Activated T-helper 9 cell treated with anti-CD3 and anti-CD28 coated beads, Interleukin-2, amount 50 U/mL, for 16 hours (primary cell): ENCODE data around the gene NSRP1.
"Not testable (repeated sequence)": the region's sequence is repeated elsewhere in the genome, so short reads cannot be mapped to it uniquely, and the experiment has no call there.

Source experiments
- DNase-seq: peaks from one replicate; pipeline ENCODE4 v3.0.0-alpha.2; 2020; ENCODE audit warnings: low read depth

The NSRP1 gene

DNA sequence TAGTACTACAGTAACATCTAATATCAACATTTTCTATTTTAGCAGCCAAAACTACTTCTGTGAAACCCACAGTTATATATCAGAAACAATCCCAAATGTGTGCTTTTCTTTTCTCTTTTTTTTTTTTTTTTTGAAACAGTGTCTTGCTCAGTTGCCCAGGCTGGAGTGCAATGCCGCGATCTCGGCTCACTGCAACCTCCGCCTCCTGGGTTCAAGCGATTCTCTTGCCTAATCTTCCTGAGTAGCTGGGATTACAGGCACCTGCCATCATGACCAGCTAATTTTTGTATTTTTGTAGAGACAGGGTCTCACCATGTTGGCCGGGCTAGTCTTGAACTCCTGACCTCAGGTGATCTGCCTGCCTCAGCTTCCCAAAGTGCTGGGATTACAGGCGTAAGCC is 2.0 kb downstream of the NSRP1 start:
- not testable (repeated sequence) for DNase-seq

DNA sequence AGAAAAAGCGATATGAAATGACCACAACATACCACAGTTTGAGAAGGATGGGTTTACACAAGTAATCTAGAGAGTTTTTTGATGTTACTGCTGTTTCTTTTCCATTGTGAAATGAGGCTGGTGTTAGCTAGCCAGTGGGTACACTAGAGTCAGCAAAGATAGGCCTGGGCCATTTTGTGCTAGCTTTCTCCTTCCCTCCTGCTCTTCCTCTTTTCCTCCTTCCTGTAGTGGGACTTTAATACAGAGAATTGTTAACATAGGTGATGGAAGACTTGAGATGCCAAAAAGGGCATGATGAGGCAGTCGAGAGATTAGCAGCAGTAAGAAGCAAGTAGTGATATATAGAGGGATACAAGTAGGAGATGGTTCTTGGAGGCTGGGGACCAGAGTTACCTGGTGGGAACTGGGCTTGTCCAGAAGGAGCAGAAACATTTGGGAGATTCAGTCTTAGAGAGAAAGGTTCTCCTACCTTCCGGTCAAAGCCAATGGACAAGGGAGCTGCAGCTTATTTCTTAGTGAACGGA is 7.7 kb downstream of the NSRP1 start:
- no peak for DNase-seq

DNA sequence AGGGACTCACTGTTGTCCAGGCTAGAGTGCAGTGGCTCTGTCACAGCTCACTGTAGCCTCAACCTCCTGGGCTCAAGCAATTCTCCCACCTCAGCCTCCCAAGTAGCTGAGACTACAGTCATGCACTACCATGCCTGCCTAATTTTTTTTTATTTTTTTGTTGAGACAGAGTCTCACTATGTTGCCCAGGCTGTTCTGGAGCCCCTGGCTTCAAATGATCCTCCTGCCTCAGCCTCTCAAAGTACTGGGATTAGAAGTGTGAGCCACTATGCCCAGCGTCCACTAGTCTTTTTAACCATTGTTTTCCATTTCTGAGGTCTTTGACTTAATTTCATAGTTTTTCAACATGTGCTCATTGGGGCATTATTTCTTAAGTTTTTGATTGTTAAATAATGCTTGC is 13.5 kb downstream of the NSRP1 start:
- DNase-seq, result no peak

DNA sequence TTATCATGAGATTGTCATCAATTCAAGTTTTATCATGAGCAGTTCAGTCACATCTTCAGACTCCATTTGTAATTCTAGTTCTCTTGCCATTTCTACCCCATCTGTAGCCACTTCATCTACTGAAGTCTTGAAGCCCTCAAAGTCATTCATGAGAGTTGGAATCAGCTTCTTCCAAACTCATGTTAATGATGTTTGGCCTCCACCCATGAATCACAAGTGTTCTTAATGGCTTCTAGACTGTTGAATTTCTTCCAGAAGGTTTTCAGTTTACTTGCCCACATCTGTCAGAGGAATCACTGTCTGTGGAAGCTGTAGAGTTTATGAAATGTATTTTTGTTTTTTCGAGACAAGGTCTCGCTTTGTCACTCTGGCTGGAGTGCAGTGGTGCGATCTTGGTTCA is 16.0 kb downstream of the NSRP1 start:
- DNase-seq, result no peak

DNA sequence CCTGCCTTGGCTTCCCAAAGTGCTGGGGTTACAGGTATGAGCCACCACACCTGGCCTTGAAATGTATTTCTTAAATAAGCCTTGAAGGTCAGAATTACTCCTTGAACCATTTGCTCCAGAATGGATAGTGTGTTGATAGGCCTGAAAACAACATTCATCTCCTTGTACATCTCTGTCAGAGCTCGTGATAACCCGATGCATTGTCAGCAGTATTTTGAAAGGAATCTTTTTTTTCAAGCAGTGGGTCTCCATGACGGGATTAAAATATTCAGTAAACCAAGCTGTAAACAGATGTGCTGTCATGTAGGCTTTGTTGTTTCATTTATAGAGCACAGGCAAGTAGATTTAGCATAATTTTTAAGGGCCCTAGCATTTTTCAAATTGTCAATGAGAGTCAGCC is 16.6 kb downstream of the NSRP1 start:
- no peak for DNase-seq

DNA sequence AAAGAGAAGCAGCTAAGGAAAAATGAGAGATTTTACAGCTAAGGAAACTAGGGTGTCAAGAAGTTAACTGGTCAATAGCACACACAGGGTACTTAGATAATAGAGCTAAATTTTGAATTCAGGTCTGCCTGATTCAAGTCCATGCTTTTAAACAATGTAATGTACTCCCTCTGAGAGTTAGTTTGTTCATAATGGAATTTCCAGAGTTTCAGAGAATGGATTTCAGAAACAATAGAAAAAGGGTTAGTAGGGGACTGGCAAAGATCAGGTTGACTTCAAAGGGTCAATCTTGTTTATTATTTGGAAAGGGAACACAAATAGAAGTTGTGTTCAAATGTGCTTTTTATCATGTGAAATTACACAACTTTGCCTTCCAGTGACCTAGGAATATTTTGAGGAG is 17.9 kb downstream of the NSRP1 start:
- DNase-seq, result no peak

DNA sequence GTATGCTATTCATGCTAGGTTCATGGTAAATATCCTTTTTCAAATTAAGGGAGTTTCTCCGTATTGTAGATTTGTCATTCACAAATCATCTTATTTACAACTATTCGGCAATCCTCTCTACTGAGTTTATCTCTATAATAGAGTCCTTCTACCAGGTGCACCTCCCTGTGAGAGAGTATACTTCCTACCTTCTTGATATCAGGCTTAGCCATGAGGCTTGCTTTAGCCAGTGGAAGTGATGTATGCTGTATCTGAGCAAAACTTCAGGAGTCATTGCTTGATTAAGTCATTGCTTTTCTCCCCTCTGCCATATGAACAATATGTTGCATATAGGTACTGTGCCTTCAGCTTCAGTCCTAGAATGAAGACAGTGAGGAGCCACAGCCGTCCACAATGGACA is 20.5 kb downstream of the NSRP1 start:
- DNase-seq, result no peak

DNA sequence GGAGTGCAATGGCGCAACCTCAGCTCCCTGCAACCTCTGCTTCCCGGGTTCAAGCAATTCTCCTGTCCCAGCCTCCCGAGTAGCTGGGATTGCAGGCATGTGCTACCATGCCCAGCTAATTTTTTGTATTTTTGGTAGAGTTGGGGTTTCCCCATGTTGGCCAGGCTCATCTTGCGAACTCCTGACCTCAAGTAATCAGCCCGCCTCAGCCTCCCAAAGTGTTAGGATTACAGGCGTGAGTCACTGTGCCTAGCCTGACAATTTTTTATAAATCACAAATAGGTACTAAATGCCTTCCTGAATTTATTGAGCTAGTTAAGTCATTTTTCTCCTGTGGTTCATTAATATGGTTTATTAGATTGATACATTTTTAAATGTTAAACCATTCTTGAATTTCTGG is 31.2 kb downstream of the NSRP1 start:
- DNase-seq, result not testable (repeated sequence)

DNA sequence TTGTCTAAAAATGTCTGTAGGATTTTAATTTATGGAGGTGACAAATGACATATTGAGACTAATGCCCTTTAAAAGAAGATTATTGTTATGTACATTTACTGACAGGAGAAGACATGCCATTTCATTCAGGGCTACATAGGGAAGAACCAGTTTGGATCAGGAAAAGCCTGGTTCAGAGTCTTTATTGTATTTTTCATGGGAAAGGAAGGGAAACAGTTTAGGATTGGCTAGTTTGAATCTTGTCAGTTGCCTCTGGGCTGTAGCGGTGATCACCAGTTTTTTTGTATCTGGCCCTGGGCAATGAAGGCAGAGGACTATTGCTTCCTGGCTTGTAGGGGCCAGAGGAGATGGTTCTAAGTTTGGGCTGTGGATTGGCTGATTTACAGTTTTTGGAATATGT is 31.8 kb downstream of the NSRP1 start:
- DNase-seq, result no peak

DNA sequence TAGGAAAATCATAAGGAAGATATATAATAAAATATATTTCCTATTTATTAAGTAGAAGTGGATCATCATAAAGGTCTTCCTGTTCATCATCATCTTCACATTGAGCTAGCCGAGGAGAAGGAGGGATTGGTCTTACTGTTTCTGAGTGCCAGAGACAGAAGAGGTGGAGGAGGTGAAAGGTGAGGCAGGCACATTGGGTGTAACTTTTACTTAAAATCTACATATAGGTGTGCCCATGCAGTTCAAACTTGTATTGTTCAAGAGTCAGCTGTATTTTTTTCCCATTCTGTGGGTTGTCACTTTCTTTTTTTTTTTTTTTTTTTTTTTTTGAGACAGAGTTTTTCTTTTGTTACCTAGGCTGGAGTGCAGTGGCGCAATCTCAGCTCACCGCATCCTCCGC is 34.9 kb downstream of the NSRP1 start:
- no peak for DNase-seq

DNA sequence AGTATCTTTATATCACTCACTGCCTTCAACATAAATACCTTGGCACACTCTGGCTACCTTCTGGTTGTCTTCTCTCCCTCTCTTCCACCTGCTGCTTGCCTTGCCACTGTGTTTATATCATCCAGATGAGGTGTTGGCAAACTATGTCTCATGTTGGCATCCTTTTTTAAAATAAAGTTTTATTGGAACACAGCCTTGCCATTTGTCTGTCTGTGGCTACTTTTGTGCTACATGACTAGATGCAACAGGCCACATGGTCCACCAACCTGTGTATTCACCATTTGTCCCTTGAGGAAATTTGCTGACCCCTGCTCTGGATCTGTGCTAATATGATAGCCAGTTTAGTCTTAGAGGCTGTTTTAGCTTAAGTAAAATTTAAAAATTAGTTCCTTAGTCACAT is 36.8 kb downstream of the NSRP1 start:
- no peak for DNase-seq

DNA sequence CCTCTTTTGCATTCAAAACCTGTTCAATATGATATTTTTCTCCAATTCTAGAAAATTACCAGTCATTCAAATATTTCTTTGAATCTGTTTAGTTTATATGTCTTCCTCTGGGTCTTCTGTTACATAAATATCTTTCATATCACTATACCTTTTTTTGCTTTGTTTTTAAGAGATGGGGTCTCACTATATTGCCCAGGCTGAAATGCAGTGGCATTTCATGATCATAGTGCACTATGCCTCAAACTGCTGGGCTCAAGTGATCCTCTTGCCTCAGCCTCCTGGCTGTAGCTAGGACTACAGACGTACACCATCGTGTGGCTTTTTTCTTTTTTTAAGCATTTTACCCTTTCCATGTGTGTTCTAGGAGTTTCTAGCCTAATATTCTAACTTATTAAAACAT is 38.8 kb downstream of the NSRP1 start:
- no peak for DNase-seq

DNA sequence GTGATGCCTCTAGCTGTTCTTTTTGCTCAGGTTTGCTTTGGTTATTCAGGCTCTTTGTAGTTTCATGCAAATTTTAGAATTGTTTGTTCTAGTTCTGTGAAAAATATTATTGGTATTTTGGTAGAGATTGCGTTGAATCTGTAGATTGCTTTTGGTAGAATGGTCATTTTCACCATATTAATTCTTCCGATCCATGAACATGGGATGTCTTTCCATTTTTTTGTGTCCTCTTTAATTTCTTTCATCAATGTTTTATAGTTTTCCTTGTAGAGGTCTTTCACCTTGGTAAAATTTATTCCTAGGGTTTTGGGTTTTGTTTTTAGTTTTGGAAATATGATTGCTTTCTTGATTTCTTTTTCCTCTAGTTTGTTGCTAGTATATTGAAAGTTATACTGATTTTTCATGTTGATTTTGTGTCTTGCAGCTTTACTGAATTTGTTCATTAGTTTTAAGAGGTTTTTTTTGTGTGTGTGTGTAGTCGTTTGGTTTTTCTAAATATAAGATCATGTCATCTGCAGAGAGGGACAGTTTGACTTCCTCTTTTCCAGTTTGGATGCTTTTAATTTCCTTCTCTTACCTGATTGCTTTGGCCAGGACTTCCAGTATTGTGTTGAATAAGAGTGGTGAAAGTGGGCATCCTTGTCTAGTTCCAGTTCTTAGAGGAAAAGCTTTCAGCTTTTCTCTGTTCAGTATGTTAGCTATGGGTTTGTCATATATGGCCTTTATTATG is 42.4 kb downstream of the NSRP1 start:
- no peak for DNase-seq

DNA sequence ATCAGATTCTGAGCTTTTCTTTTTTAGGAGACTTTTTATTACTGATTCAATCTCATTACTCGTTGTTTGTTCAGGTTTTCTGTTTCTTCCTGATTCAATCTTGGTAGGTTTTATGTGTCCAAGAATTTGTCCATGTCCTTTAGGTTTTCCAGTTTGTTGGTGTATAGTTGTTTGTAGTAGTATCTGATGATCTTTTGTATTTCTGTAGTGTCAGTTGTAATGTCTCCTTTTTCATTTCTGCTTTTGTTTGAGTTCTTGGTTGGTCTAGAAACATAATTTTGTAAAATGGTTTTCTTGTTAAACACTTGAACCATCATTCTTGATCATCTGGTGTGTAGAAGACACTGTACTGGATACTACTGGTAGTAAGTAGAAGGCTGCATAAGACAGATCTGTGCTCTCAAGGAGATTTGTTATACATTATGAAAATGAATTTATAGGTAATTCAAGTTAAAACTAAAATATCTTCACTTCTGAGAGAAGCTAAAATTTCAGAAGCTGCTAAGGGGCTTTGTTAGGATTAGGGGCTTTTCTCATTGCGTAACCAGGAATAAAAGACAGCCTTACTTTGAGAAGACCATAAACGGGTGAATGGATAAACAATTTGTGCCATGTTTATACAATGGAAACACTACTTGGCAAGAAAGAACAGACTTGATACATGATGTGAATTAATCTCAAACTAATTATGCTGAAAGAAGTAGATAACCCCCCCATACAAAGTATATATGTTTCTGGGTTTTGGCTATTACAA is 44.0 kb downstream of the NSRP1 start:
- DNase-seq, result no peak

DNA sequence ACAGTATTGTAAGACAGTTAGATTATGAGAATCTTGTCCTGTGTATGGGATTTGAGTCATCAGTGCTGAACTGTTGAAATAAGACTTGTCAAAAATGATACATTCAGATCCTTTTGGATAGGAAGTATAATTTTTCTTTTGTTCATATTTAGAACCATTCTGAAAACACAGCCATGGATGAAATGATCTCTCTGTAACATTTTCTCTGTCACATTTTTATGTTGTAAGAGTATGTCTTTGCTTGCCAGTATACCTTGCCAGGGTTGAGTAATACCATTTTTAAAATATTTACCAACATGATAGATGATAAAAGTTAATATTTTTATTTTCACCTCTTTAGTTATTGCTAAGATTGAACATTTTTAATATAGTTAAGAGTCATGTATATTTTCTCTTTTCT is 45.0 kb downstream of the NSRP1 start:
- DNase-seq, result no peak

DNA sequence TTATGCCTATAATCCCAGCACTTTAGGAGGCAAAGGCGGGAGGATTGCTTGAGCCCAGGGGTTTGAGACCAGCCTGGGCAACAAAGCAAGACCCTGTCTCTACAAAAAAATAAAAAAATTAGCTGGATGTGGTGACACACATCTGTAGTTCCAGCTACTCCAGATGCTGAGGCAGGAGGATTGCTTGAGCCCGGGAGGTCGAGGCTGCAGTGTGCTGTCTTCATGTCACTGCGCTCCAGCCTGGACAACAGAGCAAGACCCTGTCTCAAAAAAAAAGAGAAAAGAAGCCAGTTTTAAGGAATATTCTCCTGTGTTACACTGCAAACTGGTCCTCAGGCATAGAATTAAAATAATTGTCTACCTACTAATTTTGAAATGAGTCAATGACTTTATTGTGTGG is 47.9 kb downstream of the NSRP1 start:
- no peak for DNase-seq

DNA sequence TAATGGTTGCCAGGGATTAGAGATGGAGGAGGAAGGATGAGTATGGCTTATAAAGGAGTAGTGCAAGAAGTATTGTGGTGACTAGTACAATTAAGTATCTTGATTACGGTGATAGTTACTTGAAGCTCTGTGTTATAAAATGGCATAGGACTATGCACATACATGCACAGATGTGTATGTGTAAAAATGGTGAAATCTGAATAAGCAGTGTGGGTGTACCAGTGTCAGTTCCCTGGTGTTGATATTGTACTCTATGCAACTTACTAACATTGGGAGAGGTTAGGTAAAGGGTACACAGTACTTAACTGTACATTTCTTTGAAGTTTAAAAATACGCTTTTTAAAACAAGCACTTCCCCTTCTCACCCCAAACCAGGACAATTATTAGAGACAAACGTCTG is 48.5 kb downstream of the NSRP1 start:
- no peak for DNase-seq

DNA sequence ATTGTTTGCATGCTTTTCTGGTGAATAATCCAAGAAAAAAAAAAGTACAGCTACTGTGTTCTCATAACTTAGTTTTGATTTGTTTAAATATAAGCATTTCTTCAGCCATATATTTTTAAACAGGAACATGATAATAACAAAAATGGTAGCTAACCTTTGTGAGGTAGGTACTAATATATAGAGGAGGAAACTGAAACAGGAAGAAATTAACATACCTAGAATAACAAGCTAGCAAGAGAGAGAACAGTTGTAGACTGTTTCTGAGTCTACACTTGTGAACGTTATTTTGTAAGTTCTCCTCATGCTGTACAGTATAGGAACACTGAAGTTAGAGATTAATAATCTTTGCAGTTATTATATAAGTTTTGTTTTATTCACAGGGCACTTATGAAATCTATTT is 49.3 kb downstream of the NSRP1 start:
- no peak for DNase-seq

DNA sequence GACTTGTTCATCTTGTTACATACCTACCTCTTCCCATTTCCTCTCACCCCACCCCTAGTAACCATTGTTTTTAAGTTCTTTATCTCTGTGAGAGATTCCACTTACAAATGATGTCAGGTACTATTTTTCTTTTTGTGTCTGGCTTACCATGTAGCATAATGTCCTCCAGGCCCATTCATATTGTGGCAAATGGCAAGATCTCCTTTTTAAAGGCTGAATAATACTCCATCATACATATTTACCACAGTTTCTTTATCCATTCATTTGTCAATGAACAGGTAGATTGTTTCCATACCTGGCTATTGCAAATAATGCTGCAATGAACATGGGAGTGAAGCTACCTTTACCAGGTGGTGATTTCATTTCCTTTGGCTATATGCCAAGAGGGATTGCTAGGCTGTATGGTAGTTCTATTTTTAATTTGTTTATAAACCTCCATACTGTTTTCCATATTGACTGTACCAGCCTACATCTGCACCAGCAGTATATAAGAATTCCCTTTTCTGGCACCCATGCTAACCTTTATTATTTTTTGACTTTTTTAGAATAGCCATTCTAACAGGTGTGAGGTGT is 53.9 kb downstream of the NSRP1 start:
- DNase-seq, result no peak

DNA sequence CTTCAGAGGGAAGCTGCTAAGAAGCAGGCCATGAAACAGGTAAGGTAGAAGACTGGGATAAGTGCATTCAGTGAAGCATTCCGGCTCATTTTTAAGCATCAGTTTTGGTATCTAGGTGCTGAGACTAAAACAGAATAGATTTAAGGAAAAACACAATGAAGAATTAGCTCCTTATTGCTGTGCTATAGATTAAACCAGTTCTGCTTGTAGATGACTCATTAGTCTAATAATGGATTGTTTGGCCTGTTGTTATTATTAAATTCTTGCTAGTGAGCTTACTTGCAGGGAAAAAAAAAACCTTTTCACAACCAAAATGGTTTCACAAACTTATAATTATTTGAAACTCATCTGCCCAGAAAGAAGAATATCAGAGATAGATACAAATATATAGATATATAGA is 55.9 kb downstream of the NSRP1 start:
- no peak for DNase-seq

DNA sequence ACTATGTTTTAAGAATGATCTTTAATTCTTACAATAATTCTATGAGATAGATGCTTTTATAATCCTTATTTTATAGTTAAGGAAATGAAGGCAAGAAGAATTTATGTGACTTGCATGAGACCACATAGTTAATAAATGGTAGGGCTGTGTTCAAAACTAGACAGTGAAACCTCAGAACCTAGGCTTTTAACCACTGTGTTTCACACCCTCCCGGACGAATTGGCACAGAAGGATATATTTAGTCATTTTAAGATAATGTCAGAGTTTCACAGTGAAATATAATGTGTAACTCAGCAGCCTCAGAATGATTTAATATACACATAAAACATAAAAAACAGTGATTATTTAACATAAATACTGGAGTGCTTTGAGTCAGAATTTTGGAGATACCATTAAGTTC is 57.0 kb downstream of the NSRP1 start:
- DNase-seq, result no peak

DNA sequence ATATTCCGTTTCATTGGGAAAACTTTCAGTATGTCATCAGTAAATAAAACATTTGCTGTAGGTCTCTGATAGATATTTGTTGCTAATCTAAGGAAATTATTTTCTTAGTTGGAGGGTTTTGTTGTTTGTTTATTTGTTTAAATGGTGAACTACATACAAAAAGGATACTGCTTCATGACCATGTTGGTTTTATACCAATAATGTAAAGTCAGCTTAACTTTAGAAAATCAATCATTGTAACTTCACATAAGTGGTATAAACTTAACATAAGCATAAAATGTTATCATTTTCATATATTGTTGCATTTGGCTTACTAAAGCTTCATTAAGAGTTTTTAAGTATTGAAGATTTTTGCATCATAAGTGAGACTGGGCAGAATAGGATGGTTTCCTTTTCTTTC is 57.9 kb downstream of the NSRP1 start:
- no peak for DNase-seq

DNA sequence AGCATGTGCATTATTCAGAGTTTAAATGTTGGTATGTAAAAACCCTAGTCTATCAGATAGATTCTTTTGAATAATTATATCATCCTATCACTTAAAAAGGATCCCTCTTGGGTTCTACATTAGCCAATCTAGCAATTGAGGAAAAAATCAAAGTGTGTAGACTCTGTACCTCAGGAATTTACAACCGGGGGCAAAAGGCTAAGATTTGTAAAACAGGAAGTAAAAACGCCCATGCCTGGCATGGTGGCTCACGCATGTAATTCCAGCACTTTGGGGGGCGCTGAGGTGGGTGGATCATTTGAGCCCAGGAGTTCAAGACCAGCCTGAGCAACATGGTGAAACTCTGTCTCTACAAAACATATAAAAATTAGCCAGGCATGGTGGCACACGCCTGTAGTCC is 60.2 kb downstream of the NSRP1 start:
- DNase-seq, result no peak
